Natural killer cell treated with Interleukin-12 subunit alpha and Interleukin-12 subunit beta and Interleukin-15 and Interleukin-18, amount 100 ng/mL, for 72 hours (primary cell): ENCODE data around the gene BANK1. TPM values are rescaled to one million over a fixed set of nuclear protein-coding genes. Genes with fewer than 3 reads are reported as not detected.
A peak's percentile ranks its signal among the peaks of the same experiment; 100 is the strongest.

ENCODE experiments used
- ATAC-seq, 2 donors: fragments of 150-1000 bp; cut with Tn5 transposase in 1 of 2; sonication (Bioruptor Pico), chemical (Tn5 transposase) in 1 of 2; 2 replicates each; pipeline ENCODE4 v1.10.0; 2021
- DNase-seq: peaks from one replicate; pipeline ENCODE4 v3.0.0; 2022; ENCODE audit warnings: low spot score
- H3K27ac Mint-ChIP-seq, 2 donors: 1 replicate in 1 of 2; 2 replicates in 1 of 2; pipeline ENCODE4 v1.8.0; 2022; ENCODE audit warnings: mixed read lengths in 2 of 2, mild to moderate bottlenecking in 1 of 2, moderate library complexity in 1 of 2
- H3K27me3 Mint-ChIP-seq, 2 donors: 1 replicate in 1 of 2; 2 replicates in 1 of 2; pipeline ENCODE4 v1.8.0; 2022; ENCODE audit warnings: mixed read lengths in 2 of 2
- H3K36me3 Mint-ChIP-seq: one replicate; pipeline ENCODE4 v1.8.0; 2022; ENCODE audit warnings: mixed read lengths
- H3K4me1 Mint-ChIP-seq, 2 donors: 1 replicate in 1 of 2; 2 replicates in 1 of 2; pipeline ENCODE4 v1.8.0; 2022; ENCODE audit warnings: low read depth in 2 of 2, mixed read lengths in 2 of 2, mild to moderate bottlenecking in 1 of 2
- H3K4me3 Mint-ChIP-seq: one replicate; pipeline ENCODE4 v1.8.0; 2022; ENCODE audit warnings: mixed read lengths
- H3K9me3 Mint-ChIP-seq: 2 replicates; pipeline ENCODE4 v1.8.0; 2022; ENCODE audit warnings: mixed read lengths
- total RNA-seq, 2 donors: library from RNA; stranded (reverse); gene quantifications; one replicate each; pipeline ENCODE4 v1.2.3, GENCODE V29; 2022

The BANK1 gene
- total RNA-seq, 2 donors from 2014 or later: 1.6 to 1.7 TPM

GRCh38 chr4:101787701-101788316 is 2.7 kb upstream of the BANK1 start:
- H3K36me3 Mint-ChIP-seq: no peaks in the 10 kb centered on the region

DNA sequence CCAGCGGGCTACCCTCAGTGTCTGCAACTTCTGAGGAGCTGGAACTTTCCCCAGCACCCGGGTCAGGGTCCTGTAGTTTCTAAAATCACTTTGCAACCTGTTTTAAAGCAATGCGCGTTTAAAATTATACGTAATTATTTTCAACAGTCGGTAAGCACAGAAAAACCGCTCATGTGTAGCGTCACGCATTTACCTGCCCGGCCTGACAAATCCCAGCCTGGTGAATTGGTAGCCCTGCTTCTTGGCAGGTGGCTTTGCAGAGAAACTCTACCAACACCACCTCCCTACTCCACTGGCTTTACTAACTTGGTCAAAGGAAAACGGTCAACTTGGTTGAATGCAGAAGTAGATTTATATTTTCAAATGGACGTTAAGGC is 640 bp downstream of the BANK1 start:
- Mint-ChIP-seq H3K27me3 (peaks cover 5 to 25% of the 10 kb centered on the region in 2 donors), H3K4me1 (peaks cover 8 to 13% of the 10 kb centered on the region in 2 donors), H3K4me3 (peak overlapping the region; percentile 82), H3K27ac (no peak overlapping the region), H3K9me3 (peaks cover 4% of the 10 kb centered on the region), H3K36me3 (no peaks in the 10 kb centered on the region)
- ATAC-seq (no peak), DNase-seq (no peak)

More at GRCh38 chr4:101787701-101788316, 2.7 kb upstream of the BANK1 start:
- no peak for DNase-seq
- no peak overlapping the region for H3K27ac Mint-ChIP-seq
- peaks cover 14 to 20% of the 10 kb centered on the region in 2 donors for H3K4me1 Mint-ChIP-seq
- ATAC-seq: no peak
- no peak overlapping the region for H3K4me3 Mint-ChIP-seq
- peaks cover 5 to 7% of the 10 kb centered on the region in 2 donors for H3K27me3 Mint-ChIP-seq
- H3K9me3 Mint-ChIP-seq: peaks cover 4% of the 10 kb centered on the region

DNA sequence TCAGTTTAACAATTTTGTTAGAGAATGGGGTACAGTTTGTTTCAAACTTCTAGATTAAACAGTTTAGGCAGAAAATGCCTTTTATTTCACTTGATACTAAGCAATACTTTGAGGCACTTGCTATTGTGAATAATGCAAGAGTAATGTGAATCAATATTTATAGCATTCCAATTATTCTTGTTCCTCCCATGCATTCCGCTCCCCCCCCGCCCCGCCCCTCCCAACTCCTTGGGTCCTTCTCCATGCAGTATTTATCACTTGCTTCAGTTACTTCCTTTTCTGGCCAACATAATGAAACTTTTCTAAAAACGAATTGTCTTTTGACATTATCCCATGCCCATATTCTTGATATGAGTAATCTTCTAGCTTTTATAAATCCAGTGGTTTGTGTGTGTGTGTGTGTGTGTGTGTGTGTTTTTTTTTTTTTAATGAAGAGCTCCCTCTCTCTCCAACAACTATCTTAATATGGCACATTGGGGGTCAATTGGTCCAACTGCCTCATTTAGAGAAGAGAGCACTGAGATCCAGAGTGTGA is 1.6 kb downstream of the BANK1 start:
- Mint-ChIP-seq H3K4me3 (peak overlapping the region; percentile 8), H3K9me3 (peaks cover 2% of the 10 kb centered on the region), H3K36me3 (no peaks in the 10 kb centered on the region), H3K4me1 (peaks cover 8 to 13% of the 10 kb centered on the region in 2 donors), H3K27ac (no peak overlapping the region), H3K27me3 (peaks cover 5 to 27% of the 10 kb centered on the region in 2 donors)
- no peak for ATAC-seq
- no peak for DNase-seq

DNA sequence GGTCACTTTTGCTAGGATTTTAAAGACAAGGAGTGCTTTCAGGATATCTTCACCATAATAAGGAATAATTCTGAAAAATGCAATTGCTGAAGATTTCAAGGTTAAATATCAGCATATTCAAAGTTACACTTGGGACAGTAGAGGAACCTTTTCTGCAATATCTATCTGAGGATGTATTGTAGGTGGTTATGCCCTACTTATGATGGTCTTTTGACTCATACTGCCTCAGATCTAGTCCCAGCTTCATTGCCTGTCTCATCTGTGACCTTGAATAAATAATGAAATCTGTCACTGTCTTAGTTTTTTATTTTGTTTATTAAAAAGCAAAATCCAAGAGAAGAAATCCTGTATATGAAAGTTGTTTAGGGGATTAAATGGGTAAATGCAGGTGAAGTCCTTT is 2.9 kb downstream of the BANK1 start:
- no peaks in the 10 kb centered on the region for H3K9me3 Mint-ChIP-seq
- peaks cover 5 to 38% of the 10 kb centered on the region in 2 donors for H3K27me3 Mint-ChIP-seq
- H3K27ac Mint-ChIP-seq: no peak overlapping the region
- H3K36me3 Mint-ChIP-seq: peaks cover 7% of the 10 kb centered on the region
- H3K4me1 Mint-ChIP-seq: peaks cover 8 to 13% of the 10 kb centered on the region in 2 donors
- no peak for ATAC-seq
- DNase-seq: no peak
- no peak overlapping the region for H3K4me3 Mint-ChIP-seq

DNA sequence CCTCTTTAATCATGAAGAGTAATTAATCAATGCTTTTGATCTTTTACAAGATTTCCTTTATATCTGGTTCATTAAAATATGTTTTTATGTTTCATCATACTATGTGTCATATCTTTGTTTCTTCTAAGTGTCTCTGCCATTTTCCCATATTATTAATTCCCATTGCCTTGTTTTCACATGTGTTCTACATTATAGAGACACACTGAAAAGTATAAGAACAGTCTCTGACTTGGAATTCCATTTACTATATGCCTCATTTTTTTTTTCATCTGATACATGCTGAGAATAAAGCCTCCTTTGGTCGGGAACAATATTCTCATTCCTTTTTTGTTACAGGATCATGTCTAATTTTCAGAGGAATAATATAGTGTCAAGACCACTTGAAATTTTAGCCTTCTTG is 4.3 kb downstream of the BANK1 start:
- Mint-ChIP-seq H3K27ac (no peak overlapping the region), H3K4me3 (no peak overlapping the region), H3K4me1 (peaks cover 8 to 13% of the 10 kb centered on the region in 2 donors), H3K36me3 (peaks cover 7% of the 10 kb centered on the region), H3K27me3 (peaks cover 5 to 38% of the 10 kb centered on the region in 2 donors), H3K9me3 (no peaks in the 10 kb centered on the region)
- ATAC-seq: no peak
- no peak for DNase-seq

- H3K9me3 Mint-ChIP-seq: no peaks in the 10 kb centered on the region
- ATAC-seq (no peak), DNase-seq (no peak)
- H3K27ac Mint-ChIP-seq: no peak overlapping the region
- peaks cover 5 to 6% of the 10 kb centered on the region in 2 donors for H3K4me1 Mint-ChIP-seq
- peaks cover 5 to 44% of the 10 kb centered on the region in 2 donors for H3K27me3 Mint-ChIP-seq
- H3K36me3 Mint-ChIP-seq: peaks cover 7% of the 10 kb centered on the region
- no peak overlapping the region for H3K4me3 Mint-ChIP-seq
Measured at GRCh38 chr4:101795704-101796103, 5.2 kb downstream of the BANK1 start.

DNA sequence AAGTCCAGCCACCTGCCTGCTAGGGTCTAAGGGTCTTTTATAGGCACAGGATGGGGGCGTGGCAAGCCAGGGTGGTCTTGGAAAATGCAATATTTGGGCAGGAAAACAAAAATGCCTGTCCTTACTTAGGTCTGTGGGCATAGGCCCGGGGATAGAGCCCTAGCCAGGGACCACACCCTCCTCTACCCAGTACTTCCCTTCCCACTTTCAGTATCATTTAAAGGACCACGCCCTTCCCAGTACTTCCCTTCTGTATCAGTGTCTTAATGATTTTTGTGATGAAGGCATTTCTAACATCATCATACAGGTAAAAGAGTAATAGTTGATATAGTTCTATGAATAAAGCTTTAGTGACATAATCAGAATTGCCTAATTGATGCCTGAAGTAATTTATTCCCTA is 11.4 kb downstream of the BANK1 start:
- no peak overlapping the region for H3K27ac Mint-ChIP-seq
- ATAC-seq (no peak), DNase-seq (no peak)
- no peak overlapping the region for H3K4me3 Mint-ChIP-seq
- H3K9me3 Mint-ChIP-seq: no peaks in the 10 kb centered on the region
- H3K36me3 Mint-ChIP-seq: peaks cover 7% of the 10 kb centered on the region
- peaks cover 2 to 19% of the 10 kb centered on the region in 2 donors for H3K27me3 Mint-ChIP-seq
- no peaks in the 10 kb centered on the region for H3K4me1 Mint-ChIP-seq

GRCh38 chr4:101806914-101807313 is 16.4 kb downstream of the BANK1 start:
- Mint-ChIP-seq H3K9me3 (peaks cover 3% of the 10 kb centered on the region), H3K27ac (no peak overlapping the region), H3K4me1 (no peaks in the 10 kb centered on the region), H3K27me3 (peaks cover 0 to 2% of the 10 kb centered on the region in 2 donors), H3K4me3 (no peak overlapping the region), H3K36me3 (no peaks in the 10 kb centered on the region)
- DNase-seq (no peak), ATAC-seq (no peak)

DNA sequence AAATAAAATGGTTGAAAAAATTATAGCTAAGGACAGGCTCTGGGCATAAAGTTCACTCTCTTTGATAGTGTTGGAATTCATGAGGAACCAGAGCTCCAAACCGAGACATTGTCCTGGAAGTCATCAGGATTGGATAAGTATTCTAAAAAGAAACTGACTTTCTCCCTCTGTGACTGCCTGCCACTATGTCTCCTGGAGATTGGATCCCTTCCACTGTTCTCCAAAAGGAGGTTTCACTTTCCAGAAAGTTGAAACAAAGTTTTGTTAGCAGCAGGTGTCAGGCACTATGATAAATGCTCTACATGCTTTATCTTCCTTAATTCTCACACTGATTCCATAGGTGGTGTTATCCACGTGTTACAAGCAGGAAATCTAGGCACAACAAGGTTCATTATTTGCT is 16.8 kb downstream of the BANK1 start:
- peaks cover 0 to 2% of the 10 kb centered on the region in 2 donors for H3K27me3 Mint-ChIP-seq
- peaks cover 3% of the 10 kb centered on the region for H3K9me3 Mint-ChIP-seq
- no peaks in the 10 kb centered on the region for H3K36me3 Mint-ChIP-seq
- H3K4me1 Mint-ChIP-seq: no peaks in the 10 kb centered on the region
- H3K27ac Mint-ChIP-seq: no peak overlapping the region
- DNase-seq: no peak
- no peak for ATAC-seq
- H3K4me3 Mint-ChIP-seq: no peak overlapping the region

DNA sequence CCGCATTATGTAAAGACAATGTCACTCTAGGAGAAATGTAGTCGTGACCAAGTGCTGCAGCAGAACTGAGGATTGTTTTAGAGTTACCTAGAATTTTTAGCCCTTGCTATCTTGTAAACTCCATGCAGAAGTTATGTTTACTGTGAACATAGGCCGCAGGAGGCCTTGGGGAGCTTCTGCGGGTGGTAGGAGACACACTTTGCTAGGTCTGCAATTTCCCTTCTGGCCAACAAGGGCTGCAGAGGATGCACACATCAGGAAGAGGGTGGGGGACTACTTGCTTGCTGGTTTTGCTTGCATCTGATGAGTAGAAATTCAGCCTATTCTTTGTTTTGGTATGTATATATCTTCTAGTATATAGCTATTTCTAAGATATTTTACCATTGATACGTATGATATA is 23.1 kb downstream of the BANK1 start:
- Mint-ChIP-seq H3K4me3 (no peak overlapping the region), H3K36me3 (no peaks in the 10 kb centered on the region), H3K9me3 (peaks cover 3% of the 10 kb centered on the region), H3K27ac (no peak overlapping the region), H3K4me1 (no peaks in the 10 kb centered on the region), H3K27me3 (no peaks in the 10 kb centered on the region)
- ATAC-seq: no peak
- DNase-seq: no peak

DNA sequence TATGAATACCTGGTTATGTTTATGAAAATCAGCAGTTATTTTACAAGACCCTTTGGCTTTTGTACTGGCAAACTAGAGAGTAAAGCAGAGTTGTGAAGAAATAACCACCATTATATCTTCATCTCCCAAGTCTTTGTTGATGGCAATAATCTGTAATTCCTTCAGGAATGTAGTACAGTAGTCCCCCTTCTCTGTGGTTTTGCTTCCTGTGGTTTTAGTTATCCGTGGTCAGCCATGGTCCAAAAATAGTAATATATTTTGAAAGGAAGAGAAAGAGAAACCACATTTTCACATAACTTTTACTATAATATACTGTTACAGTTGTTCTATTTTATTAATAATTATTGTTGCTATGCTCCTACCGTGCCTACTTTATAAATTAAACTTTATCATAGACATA is 27.8 kb downstream of the BANK1 start:
- Mint-ChIP-seq H3K9me3 (peaks cover 11% of the 10 kb centered on the region), H3K27ac (no peak overlapping the region), H3K4me3 (no peak overlapping the region), H3K27me3 (peaks cover 0 to 7% of the 10 kb centered on the region in 2 donors), H3K4me1 (no peaks in the 10 kb centered on the region), H3K36me3 (peaks cover 7% of the 10 kb centered on the region)
- DNase-seq: no peak
- no peak for ATAC-seq

- ATAC-seq (no peak), DNase-seq (no peak)
- Mint-ChIP-seq H3K36me3 (peaks cover 7% of the 10 kb centered on the region), H3K27ac (no peak overlapping the region), H3K4me3 (no peak overlapping the region), H3K9me3 (peaks cover 11% of the 10 kb centered on the region), H3K4me1 (no peaks in the 10 kb centered on the region), H3K27me3 (peaks cover 0 to 7% of the 10 kb centered on the region in 2 donors)
Measured at GRCh38 chr4:101823864-101824263, 33.3 kb downstream of the BANK1 start.

DNA sequence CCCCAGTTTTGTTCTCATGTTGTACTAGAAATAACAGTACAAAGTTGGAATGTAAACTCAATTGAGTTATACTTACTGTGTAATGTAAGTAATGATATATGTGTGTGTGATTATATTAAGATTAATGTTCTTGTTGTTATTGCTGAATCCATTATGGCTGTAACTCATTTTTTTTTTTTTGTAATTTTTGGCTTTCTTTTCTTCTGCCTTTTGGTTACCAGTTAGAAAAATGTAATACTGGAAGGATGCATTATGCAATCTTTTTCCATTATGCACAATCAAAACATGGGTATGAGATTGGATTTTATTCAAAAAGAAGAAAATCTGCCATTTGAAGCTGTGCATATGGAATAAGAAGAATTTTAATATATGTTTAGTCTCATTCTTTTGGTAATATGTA is 34.0 kb downstream of the BANK1 start:
- H3K4me1 Mint-ChIP-seq: no peaks in the 10 kb centered on the region
- no peak overlapping the region for H3K4me3 Mint-ChIP-seq
- peaks cover 11% of the 10 kb centered on the region for H3K9me3 Mint-ChIP-seq
- H3K36me3 Mint-ChIP-seq: peaks cover 7% of the 10 kb centered on the region
- peaks cover 0 to 7% of the 10 kb centered on the region in 2 donors for H3K27me3 Mint-ChIP-seq
- ATAC-seq (no peak), DNase-seq (no peak)
- no peak overlapping the region for H3K27ac Mint-ChIP-seq

DNA sequence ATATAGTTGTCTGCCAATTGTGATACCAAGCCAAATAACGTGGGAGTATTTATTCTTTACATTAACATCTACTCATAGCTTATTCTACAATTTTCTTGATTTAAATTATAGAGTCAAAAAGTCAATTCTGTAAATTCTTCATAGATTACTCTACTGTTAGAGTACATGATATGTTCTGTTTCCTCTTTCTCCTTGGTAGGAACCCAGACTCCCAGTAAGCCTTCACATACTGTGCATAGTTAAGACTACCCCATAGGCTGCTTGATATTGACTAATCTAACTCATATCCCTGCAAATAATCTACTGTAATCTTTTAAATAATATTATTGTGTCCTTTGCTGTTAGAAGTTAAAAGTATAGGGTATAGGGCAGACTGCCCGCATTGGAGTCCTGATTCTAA is 35.4 kb downstream of the BANK1 start:
- ATAC-seq (no peak), DNase-seq (no peak)
- peaks cover 0 to 7% of the 10 kb centered on the region in 2 donors for H3K27me3 Mint-ChIP-seq
- H3K4me3 Mint-ChIP-seq: no peak overlapping the region
- no peaks in the 10 kb centered on the region for H3K4me1 Mint-ChIP-seq
- H3K9me3 Mint-ChIP-seq: peaks cover 6% of the 10 kb centered on the region
- H3K27ac Mint-ChIP-seq: no peak overlapping the region
- H3K36me3 Mint-ChIP-seq: peaks cover 7% of the 10 kb centered on the region

GRCh38 chr4:101831816-101832215 is 41.3 kb downstream of the BANK1 start:
- Mint-ChIP-seq H3K36me3 (no peaks in the 10 kb centered on the region), H3K27ac (no peak overlapping the region), H3K4me1 (no peaks in the 10 kb centered on the region), H3K27me3 (peaks cover 5 to 7% of the 10 kb centered on the region in 2 donors), H3K9me3 (no peaks in the 10 kb centered on the region), H3K4me3 (no peak overlapping the region)
- DNase-seq: no peak
- ATAC-seq: no peak
